RPMI7951 (cell line): ENCODE data around the gene MPZL1. TPM values are rescaled to one million over a fixed set of nuclear protein-coding genes. Genes with fewer than 3 reads are reported as not detected.
A peak's percentile ranks its signal among the peaks of the same experiment; 100 is the strongest.
"Not testable (repeated sequence)": the region's sequence is repeated elsewhere in the genome, so short reads cannot be mapped to it uniquely, and the experiment has no call there.

Experiments
- DNase-seq: peaks from one replicate; pipeline ENCODE4 v3.0.0-alpha.2; 2012; ENCODE audit warnings: low read depth
- total RNA-seq: library from RNA; depleted of rRNA; stranded (reverse); fragments of >200 nt; shearing (Covaris generic); gene quantifications from 2 replicates; pipeline ENCODE4 v1.2.3, GENCODE V29; 2014

MPZL1 gene
- total RNA-seq, 1 experiment from 2014 or later = 59.1 TPM

DNA sequence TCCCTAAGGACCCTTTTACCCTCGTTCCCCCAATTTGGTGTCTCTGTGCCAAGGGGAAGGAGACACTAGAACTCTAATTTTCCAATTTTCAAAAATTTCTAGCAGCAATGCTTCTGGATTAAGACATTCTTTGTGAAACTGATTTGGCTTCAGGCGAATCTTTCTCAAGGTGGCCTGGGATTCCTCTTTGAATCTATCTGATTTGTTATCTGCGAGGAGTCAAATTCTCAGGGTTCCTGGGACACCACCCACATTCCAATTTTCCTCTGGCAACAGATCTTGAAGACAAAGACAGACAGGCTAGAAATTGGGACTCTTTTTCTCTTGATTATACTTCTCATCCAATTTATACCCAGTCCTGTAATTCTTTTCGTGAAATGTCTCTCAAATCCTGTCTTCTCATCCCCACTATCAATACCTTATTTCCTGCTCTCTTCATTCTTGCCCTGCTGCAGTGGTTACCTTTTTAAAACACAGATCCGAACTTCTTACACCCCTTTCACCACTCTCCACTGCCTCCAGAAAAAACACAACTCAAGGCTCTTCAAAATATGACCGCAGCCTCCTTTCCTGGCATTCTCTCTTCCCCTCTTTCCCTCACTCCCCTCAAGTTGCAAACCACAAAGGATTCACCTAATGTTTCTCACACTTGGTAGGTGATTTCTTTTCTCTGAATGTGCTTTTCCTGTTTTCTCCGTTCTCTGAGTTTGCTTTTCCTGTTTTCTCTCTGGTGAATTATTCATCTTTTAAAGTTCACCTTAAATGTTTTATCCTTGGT lies 2.7 kb upstream of the MPZL1 start:
- DNase-seq = no peak

DNA sequence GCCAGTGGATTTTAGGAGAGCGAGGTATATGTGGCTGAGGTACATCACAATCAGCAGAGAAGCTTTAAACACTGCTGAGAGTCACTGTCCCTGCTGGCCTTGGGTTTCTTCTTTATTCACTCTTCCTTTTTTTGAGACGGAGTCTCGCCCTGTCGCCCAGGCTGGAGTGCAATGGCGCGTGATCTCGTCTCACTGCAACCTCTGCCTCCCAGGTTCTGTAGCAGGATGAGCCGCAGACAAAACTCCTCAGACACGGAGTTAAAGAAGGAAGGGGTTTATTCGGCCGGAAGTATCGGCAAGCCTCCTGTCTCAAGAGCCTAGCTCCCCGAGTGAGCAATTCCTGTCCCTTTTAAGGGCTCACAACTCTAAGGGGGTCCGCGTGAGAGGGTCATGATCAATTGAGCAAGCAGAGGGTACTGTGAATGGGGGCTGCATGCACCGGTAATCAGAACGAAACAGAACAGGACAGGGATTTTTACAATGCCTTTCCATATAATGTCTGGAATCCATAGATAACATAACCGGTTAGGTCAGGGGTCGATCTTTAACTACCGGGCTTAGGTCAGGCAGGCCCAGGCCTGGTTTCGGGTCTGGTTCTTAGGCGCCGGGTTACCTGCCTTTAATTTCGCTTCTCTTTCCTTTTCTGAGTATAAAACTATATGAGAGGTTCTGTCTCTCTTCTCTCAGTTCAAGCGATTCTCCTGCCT lies 1.9 kb upstream of the MPZL1 start:
- DNase-seq = not testable (repeated sequence)

DNA sequence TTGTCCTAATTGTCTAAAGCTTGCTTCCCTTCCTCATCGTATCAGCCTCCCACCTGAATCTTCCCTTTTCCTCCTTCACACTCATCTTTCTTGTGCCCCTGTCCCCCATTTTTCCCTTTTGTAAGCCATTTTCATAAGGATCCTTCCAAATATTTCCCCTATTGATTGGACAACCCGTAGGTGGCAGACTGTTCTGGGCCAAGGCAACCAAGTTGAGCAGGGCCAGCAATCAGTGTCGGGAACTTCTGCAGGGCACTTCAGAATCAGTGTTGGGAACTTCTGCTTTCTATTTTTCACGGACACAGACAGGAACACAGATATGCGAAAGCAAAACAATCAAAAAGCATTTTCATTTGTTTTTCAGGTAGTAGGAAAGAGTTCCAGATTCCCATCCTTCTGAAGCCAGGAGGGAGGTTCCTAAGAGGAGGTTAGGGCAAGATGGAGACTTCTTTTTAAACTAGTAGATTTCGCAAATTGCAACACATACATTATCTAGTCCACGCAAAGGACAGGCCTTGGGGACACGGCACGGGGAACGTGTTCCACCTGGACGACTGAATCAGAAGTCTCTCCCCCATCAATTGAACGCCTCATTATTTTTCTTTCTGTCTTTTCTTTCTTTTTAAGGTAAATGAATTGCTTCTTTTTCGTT lies 691 bp upstream of the MPZL1 start:
- peak; percentile 57 for DNase-seq

DNA sequence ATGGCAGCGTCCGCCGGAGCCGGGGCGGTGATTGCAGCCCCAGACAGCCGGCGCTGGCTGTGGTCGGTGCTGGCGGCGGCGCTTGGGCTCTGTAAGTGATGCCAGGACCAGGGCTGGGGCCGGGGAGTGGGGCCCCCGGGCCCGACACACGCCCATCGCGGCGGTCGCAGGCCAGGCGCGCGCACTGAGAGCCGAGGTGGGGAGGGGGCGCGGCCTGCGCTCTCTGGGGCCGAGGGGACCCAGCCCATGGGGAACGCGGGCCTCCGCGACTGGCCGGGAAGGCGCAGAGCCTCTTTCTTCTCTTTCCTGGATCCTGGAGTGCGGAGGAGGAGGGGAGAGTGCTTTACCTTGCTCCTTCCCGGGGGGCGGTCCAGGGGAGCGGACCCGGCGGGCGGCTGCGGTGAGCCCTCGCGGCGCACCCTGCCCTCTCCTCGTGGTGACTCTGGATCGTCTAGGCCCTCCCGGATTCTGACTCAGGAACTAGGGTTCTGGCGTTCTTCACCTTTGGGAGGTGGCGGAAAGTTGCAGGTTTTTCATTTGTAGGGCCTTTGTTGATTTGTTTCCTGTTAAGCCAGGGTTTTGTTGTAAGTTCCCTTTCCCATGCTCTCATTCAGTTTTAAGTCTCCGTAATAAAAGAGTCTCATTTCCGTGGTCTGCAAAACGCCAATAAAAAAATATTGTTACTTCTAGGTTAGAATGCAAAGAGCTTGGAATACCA lies 529 bp downstream of the MPZL1 start:
- DNase-seq = peak; percentile 46

DNA sequence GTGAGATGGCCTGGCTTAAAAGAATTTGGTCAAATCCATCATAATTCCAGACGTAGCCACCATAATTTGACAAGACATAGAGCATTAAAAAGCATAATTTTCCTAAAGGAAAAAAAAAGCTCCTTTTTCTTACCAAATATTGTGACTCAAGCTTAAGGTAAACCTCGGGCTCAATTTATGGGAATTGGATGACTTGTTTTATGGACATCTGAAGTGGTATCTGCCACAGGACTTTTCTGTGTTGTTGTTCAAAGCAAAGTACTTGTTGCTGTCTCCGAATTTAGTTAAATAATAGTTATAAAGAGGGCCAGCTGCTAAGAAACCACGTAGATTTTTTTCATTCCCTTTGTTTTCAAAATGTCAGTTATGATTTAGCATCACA lies 1.1 kb downstream of the MPZL1 start:
- no peak for DNase-seq

DNA sequence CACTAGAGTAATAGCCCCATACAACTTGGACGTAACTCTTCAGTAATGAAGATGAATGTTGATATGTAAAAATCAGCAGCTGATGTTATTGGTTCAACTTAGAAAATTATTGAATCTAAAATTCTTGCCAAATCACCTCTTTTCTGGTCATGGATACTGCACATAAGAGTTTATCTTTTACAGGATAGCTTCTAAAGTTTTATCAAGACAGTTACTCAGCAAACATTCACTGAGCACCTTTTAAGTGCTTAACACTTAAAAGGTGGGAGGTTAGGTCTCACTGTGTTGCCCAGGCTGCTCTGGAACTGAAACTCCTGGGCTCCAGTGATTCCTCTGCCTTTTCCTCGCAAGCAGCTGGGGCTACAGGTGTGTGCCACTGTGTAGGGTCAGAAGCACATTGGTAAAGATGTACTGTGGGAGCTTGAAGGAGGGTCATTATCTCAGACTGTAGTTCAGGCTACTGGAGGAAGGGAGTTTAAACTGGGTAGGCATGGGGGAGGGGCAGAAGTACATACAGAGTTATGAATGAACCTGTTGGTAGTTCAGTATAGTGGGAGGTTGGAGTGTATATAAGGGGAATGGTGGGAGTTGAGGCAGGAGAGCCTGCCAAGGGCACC lies 2.0 kb downstream of the MPZL1 start:
- no peak for DNase-seq

DNA sequence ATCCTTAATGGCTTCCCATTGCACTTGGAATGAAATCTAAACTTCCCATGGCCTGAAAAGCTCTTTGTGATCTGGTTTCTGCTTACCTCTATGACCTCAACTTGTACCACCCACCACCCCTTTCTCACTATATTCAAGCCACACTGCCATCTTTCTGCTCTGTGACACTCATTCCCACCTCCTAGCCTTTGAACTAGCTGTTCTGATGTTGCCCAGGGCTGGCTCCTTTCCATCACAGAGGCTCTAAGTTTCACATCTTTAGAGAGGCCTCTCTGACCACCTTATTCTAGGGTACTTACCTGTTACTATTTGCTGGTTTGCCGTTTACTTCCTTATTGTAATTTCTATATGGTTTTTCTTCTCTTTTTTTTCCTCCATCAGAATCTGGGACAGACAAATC lies 4.2 kb downstream of the MPZL1 start:
- DNase-seq = no peak

DNA sequence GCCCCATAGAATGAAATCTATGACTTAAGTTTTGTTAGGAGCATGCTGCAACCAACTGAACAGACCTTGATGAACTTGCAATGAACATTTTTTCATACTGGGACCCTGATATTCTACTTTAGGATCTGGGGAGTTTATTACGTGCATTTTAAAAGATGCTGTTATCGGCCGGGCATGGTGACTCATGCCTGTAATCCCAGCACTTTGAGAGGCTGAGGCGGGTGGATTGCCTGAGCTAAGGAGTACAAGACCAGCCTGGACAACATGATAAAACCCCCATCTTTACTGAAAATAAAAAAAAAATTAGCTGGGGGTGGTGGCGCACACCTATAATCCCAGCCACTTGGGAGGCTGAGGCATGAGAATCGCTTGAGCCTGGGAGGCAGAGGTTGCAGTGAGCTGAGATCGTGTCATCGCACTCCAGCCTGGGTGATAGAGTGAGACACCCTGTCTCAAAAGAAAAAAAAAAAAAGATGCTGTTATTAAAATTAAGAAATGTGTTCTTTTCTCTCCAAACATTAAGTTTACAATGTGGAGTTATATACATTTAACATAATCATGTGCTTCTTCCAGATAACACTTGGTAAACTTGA lies 7.1 kb downstream of the MPZL1 start:
- no peak for DNase-seq

DNA sequence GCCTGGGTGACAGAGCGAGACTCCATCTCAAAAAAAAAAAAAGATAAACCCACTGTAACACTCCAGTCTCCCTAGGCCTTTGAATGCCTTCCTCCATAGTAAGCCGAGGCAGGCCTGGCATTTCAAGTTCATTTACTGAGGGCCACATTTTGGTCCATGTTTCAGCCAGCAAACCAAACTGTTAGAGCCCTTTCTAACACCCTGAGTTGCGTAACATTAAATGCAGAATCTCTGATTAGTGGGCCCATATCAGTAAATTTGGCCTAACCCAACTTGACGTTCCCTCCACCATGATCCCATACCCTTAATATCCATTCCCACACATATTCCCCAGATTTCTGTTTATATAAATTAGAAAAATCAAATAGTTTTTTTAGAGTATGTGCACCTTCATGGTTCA lies 12.4 kb downstream of the MPZL1 start:
- no peak for DNase-seq

DNA sequence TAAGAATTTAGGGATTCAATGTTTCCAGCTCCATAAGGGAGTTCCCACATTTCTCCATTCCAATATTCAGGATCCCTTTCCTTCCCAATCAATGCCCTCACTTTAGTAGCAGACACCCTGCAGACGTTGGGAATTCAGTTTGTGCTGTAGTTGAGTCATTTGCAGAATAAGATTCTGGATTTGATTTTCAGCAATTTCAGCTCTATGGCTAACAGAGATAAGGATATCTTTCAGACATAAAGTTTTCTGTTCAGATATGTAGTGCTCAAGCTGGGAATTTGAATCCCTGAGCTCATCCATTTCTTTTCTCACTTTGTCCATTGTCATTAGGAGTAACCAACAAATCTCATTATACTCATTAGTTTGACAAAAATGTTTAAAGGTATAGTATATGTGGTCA lies 13.1 kb downstream of the MPZL1 start:
- no peak for DNase-seq

DNA sequence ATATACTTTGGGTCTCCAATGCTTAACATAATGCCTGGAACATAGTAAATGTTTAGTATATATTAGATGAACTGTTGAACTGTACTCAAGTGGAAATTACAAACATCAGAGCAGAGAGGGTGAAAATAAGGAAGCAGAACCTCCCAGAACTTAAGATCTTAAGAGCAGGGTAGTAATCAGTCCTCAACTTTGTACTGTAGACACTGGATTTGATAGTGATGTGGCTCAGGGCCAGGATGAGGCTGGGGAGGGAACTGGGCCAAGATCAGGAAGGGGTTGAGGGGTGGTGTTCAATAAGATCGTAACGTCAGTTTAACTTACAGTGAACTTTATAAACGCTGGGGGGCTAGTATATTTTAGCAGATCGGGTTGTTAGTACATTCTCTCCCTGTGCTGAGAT lies 15.4 kb downstream of the MPZL1 start:
- no peak for DNase-seq

DNA sequence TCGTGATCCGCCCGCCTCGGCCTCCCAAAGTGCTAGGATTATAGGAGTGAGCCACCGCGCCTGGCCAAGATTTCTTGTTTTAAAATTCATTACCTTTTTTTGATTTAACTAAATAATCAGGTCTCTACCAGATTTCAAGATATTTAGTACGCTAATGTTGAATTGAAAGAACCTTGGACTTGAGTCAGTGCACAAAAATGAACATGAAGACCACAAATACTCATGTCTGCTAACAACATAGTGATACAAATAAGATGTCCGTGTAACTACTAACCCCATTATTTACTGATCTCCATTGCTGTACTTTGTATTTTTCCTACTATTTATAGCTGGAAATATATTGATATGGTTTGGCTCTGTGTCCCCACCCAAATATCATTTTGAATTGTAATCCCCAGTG lies 16.4 kb downstream of the MPZL1 start:
- DNase-seq = no peak

DNA sequence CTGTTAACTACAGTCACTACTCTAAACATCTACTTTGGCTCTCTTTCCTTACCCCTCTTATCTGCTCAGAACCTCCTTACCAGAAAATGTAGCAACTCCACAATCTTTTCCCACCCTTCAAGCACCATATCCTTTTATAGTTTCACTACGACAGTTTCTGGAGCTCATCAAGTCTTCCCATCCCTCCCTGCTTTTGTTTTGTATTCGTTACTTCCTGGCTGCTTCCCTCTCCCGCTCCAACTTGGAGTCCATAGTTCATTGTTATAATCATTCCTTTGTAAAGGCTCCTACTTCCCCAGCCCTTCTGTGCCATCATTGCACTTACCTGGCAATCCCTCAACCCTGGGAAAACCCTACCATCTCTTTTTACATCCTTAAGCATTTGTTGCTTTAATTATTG lies 18.0 kb downstream of the MPZL1 start:
- no peak for DNase-seq

DNA sequence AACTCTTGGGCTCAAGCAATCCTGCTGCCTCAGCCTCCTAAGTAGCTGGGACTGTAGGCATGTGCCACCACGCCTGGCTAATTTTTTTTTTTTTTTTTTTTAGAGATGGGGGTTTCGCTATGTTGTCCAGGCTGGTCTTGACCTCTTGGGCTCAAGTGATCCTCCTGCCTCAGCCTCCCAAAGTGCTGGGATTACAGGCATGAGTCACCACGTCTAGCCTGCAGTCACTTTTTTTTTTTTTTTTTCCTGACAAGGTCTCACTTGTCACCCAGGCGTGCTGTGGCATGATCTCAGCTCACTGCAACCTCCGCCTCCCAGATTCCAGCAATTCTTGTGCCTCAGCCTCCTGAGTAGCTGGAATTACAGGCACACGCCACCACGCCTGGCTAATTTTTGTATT lies 19.3 kb downstream of the MPZL1 start:
- not testable (repeated sequence) for DNase-seq

DNA sequence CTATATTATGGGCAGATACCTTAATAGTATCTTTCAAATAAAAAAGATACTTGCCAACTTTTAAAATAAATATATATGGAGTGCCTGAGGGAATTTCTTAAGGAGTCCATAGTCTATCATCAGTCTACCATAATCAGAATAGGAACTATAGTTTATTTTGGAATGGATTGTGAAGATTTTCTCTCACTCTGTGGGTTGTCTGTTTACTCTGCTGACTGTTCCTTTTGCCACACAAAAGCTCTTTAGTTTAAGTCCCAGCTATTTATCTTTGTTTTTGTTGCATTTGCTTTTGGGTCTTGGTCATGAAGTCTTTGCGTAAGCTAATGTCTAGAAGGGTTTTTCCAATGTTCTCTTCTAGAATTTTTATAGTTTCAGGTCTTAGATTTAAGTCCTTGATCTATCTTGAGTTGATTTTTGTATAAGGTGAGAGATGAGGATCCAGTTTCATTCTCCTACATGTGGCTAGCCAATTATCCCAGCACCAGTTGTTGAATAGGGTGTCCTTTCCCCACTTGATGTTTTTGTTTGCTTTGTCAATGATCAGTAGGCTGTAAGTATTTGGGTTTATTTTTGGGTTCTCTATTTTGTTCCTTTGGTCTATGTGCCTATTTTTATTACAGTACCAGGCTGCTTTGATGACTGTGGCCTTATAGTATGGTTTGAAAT lies 20.7 kb downstream of the MPZL1 start:
- DNase-seq = not testable (repeated sequence)

DNA sequence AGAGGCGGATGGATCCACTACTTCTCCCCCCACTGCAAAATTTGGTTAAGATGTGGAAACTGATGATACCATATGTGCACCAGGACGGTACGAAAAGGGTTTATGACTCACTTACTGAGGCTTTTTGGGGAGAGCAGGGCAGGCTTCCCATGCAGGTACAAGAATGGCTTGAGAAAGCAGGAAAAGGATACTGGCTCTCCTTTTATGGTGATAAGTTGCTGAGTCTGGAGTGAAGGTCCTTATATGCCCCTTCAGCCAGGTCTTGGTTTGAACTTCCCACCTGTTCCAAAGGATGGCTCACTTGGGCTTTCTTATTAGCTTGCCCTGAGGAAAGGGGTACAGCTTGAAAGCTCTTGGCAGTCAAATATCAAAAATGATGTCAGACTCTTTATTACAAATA lies 23.1 kb downstream of the MPZL1 start:
- DNase-seq = no peak

DNA sequence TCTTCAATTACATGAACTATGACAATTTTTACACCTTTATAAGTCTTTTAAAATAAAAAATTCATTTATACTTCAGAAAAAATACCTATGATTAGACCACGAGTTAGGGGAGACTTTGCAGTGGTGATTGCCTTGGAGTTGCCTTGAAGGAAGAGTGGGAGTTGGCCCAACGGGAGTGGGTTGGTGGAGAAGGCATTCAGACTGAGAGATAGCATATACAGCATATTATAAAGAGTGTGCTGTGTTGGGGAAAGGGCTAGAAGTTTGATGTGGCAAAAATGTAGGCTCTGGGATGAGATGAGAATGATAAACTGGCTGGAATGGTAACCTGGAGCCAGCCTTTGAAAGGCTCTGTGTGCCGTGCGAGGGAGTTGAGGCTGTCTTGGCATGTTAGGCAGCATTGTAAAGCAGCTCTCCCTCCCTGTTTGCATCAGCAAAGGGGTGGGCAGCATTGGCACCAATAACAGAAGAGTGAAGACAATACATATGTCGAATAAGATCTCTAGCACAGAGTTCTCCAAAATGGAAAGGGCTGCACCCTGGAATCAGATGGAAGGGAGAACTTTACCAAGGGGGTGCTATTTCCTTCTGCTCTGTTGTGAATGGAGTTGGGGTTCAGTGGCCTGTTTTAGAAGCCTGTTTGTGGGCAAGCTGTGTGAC lies 24.4 kb downstream of the MPZL1 start:
- no peak for DNase-seq

DNA sequence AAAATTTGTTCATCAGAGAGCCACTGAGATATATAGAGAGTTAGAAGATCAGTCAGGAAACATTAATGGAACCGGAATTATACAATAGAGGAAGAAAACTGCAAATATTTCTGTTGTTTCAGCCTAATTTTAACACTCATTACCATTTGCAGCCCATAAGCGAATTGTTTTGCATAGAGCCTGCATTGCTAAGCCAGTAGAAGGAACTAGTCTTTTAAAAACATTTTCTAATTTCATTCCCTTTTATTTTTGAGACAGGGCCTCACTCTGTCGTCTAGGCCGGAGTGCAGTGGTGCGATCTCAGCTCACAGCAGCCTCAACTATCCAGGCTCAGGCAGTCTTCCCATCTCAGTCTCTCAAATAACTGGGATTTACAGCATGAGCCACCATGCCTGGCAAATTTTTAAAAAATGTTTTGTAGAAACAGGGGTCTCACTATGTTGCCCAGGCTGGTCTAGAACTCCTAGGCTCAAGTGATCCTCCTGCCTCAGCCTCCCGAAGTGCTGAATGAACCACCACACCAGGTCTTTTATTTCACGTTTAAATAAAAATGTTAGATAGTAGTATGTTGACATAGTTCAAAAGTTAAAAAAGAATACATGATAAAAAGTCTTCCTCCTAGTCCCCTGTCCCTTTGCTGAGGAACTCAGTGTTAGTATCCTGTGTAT lies 25.3 kb downstream of the MPZL1 start:
- no peak for DNase-seq

DNA sequence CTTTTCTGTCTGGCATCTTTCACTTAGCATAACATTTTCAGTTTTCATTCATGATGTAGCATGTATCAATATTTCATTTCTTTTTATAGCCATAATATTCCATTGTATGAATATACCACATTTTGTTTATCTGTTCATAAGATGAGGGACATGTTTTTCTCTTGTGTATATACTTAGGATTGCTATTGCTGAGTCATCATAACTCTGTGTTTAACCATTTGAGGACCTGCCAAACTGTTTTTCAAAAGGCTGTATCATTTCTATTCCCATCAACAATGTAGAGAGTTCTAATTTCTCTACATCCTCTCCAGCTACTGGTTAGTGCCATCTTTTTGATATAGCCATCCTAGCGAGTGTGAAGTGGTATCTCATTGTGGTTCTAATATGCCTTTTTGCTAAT lies 26.2 kb downstream of the MPZL1 start:
- no peak for DNase-seq

DNA sequence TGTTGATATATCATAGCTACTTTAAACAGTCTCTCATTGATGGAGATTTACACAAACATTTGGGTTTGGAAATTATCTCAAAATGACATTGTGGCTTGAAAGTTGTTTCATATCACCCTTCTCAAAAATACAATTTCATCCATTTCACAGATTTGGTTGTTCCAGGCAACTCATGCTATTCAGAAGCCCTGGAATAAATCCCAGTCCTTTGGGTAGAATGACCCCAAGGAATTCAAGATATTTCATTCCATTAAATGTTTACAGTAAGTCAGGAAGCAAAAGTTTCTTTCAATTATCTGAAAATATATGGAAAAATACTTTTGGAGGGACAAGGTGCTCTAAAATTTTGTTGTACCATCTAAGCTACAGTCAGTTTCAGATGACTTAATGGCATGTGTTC lies 27.1 kb downstream of the MPZL1 start:
- no peak for DNase-seq
